Raji (cell line): Measurements from ENCODE around the gene CCDC57.

ENCODE experiments used
- POLR2A ChIP-seq: IDR thresholded peaks from 2 replicates; pipeline ENCODE4 v1.6.1; 2011; ENCODE audit warnings: low read depth, low read length, control low read depth; ENCODE audit not compliant: insufficient read depth

Gene CCDC57

GRCh38 chr17:82062076-82062983 is 150.3 kb downstream of the CCDC57 start:
- TF ChIP-seq POLR2A: no peak

GRCh38 chr17:82061047-82061925 is 151.4 kb downstream of the CCDC57 start:
- TF ChIP-seq POLR2A: 0 out of 2 replicates have a peak, but pooled peaks have one; percentile 4

DNA sequence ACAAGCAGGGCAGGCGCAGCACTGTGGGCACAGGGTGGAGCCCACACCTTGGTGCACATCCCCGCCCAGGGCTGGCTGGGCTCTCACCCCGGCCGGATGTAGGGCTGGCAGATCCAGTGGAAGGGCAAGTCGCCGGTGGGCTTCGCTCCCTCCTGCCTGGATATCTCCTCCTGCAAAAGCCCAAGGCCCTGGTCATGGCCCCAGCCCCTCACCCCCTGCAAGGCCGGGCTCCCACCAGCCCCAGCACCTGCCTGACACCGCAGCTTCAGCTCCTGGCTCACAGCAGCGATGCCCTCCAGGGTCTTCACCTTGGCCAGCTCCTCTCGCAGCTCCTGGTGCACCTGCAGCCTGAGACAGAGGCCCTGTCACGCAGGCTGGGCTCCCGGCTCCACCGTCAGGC is 152.0 kb downstream of the CCDC57 start:
- TF ChIP-seq POLR2A: no peak

DNA sequence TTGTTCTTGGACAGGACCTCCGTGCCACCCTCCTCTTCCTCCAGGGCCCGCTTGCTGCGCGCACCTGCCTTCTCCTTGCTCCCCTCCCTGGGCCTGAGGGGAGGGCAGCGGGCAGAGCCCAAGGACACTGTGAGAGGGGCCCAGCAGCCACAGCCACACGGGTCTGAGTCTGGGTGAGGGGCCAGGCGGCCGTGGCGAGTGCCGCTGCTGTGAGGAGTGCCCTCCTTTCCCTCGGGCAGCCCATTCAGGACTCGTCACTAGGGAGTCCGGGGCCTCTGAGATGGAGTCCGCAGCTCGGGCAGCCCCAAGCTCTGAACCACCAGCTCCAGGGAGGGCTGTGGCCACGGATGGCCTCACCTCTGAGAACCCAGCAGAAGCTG is 152.7 kb downstream of the CCDC57 start:
- TF ChIP-seq POLR2A: 0 out of 2 replicates have a peak, but pooled peaks have one; percentile 20

DNA sequence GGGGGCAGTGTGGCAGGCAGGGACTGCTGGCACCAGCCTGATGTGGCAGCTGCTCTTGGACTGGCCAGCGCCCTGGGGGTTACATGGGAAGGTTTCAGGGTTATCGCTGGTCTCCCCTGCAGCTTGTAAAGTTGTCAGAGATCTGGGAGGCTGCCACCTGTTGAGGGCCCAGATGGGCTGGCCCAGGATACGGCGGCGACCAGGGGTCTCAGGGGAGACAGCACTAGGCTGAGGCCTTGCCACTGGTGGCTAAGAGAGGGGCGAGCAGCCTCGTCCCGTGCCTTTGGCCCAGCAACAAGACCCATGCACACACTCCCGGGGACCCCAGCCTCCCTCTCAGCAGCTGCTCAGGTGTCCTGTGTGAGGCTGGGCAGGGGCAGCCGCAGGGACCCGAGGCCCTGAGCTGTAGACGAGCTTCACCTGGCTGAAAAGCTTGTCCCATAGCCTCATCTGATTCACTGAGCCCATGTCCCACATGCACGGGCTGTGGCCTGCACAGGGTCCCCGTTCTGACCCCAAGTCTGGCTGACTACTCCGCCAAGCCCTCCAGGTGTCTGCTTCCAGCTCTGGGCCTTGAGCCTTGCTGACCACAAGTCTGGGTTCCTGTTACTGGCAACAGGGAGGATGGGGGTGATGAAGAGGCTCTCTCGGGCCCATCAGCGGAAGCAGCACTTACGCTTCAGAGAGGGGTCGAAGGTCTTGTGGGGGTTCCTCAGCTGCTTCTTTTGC is 153.2 kb downstream of the CCDC57 start:
- TF ChIP-seq POLR2A: no peak

DNA sequence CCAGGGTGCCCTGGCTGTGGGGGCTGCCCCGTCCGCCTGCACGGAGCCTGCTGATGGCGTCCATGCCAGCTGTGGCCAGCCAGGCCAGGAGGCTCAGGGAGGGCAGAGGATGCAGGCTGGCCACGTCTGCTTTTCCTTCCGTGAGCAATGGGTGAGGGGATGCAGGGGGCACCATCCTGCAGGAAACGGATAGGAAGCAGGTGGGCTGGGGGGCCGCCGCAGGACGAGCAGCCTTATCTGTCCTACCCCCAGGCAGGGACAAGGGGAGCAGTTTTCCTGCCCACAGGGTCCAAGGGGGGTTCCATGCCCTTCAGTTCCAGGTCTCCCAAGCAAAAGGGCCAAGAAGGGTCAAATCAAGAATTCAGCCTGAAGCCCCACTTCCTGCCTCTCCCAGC is 153.8 kb downstream of the CCDC57 start:
- peak; percentile 1; the same call in 1 of the 2 replicates for TF ChIP-seq POLR2A

GRCh38 chr17:82058230-82058854 is 154.3 kb downstream of the CCDC57 start:
- peak; percentile 9; the same call in 1 of the 2 replicates for TF ChIP-seq POLR2A

GRCh38 chr17:82056729-82057621 is 155.7 kb downstream of the CCDC57 start:
- no peak for TF ChIP-seq POLR2A

- TF ChIP-seq POLR2A: no peak
These were observed 156.5 kb downstream of the CCDC57 start for GRCh38 chr17:82055965-82056728.

DNA sequence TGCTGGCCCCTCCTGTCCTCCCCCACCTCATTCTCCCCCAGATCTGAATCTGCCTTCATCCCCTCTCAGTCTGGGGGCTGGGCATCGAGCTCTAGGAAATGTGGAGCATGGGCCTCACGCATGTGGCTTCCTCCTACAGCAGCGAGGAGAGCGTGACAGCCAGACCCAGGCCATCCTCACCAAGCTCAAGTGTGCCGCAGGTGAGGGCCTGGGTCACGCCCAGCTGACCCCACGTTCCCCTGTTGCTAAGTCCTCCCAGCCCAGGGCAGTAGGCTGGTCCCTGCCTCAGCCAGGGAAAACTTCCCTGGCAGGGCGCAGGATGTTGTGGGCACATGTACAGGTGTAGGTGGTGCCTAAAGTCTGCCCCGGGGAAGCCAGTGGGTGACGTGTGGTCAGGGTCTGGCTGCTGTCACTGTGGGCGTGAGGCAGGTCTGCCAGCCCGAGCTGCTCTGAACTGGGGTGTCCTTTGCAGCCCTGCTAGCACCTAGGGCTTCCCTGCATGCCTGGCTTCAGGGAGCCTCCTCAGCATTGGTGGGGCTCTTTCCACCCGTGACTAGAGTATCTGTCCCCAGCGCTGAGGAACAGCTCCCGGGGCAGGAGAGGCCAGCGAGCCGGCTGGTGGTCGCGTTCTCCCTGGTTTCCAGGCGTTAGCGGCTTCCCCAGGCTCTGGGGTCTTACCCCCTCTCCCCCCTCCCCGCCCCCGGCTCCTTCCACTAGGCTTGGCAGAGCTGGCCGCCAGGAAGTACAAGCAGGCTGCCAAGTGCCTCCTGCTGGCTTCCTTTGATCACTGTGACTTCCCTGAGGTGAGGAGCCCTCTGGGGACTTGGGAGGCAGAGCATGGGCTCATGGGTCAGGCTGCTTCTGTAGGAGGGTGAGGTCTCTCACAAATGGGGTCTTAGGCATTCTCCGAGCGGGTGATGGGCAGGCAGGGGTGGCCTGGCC is 157.3 kb downstream of the CCDC57 start:
- TF ChIP-seq POLR2A: no peak

GRCh38 chr17:82054351-82055022 is 158.2 kb downstream of the CCDC57 start:
- no peak for TF ChIP-seq POLR2A
